ENCODE results near the gene TRHDE. TPM values are rescaled to one million over a fixed set of nuclear protein-coding genes. Genes with fewer than 3 reads are reported as not detected.
"Not testable (repeated sequence)": the region's sequence is repeated elsewhere in the genome, so short reads cannot be mapped to it uniquely, and the experiment has no call there.

Gene TRHDE
- total RNA-seq, 4 donors from 2014 or later = 0.05 to 0.81 (median 0.40) TPM

- intact Hi-C loops (cut with DNase I) = no loop called here
- no peaks in the 10 kb centered on the region for H3K4me1 ChIP-seq
- H3K27ac ChIP-seq = no peak overlapping the region
- H3K27me3 ChIP-seq = no peaks in the 10 kb centered on the region
- H3K36me3 ChIP-seq = no peaks in the 10 kb centered on the region
- no peaks in the 10 kb centered on the region for H3K9me3 ChIP-seq
- DNase-seq = no peak
- H3K4me3 ChIP-seq (replicated peaks in 1 of 3) = no peak overlapping the region
- no peak for TF ChIP-seq POLR2A (IDR thresholded peaks at IDR 0.05)
- TF ChIP-seq, protein P1, sequence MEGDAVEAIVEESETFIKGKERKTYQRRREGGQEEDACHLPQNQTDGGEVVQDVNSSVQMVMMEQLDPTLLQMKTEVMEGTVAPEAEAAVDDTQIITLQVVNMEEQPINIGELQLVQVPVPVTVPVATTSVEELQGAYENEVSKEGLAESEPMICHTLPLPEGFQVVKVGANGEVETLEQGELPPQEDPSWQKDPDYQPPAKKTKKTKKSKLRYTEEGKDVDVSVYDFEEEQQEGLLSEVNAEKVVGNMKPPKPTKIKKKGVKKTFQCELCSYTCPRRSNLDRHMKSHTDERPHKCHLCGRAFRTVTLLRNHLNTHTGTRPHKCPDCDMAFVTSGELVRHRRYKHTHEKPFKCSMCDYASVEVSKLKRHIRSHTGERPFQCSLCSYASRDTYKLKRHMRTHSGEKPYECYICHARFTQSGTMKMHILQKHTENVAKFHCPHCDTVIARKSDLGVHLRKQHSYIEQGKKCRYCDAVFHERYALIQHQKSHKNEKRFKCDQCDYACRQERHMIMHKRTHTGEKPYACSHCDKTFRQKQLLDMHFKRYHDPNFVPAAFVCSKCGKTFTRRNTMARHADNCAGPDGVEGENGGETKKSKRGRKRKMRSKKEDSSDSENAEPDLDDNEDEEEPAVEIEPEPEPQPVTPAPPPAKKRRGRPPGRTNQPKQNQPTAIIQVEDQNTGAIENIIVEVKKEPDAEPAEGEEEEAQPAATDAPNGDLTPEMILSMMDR (IDR thresholded peaks at IDR 0.05) = no peak
These were observed 408.9 kb downstream of the TRHDE start for GRCh38 chr12:72681028-72681427.

DNA sequence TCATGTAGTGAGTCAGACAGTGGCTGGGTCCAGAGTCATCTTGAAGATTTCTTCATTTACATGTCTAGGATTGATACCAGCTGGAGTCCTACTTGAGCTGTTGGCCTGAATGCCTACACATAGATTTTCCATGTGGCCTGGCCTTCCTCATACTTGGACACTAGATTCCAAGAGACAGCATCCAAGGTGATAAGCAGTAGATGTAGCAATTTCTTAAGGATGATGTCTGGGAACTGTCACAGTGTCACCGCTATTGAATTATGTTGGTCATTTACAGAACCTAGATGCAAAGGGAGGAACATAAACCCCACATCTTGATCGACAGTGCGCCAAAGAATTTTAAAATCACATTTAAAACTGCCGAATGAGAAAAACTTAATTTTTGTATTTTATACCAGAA lies 412.3 kb downstream of the TRHDE start:
- Histone ChIP-seq H3K4me1 (no peaks in the 10 kb centered on the region), H3K27ac (no peak overlapping the region), H3K9me3 (no peaks in the 10 kb centered on the region), H3K27me3 (no peaks in the 10 kb centered on the region), H3K36me3 (no peaks in the 10 kb centered on the region), H3K4me3 (replicated peaks in 1 of 3) (no peak overlapping the region)
- TF ChIP-seq, protein P1 (IDR thresholded peaks at IDR 0.05) = no peak
- no peak for TF ChIP-seq POLR2A (IDR thresholded peaks at IDR 0.05)
- WGBS, 2 donors = 93 to 94% methylated on average over 4 of the region's 4 CpGs
- intact Hi-C loops (cut with DNase I) = no loop called here
- DNase-seq = no peak

DNA sequence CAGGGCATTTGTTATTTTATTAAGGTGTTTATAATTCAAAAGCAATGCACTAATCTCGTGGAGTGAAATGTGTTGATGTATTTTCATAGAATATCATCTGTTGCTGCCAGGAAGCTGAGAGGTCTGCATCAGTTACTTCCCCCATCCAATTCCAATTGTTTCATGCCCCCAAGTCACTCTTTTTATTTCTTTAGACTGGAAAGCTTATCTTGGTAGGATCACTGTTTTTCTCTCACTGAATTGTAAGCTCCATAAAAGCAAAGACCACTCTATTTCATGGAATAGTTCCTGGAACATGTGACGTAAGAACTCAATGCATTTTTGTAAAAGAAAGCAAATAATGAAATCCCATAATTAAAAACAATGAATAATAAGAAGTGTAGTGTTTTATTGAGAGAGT lies 420.2 kb downstream of the TRHDE start:
- no peak for TF ChIP-seq POLR2A (IDR thresholded peaks at IDR 0.05)
- TF ChIP-seq, protein P1 (IDR thresholded peaks at IDR 0.05) = no peak
- intact Hi-C loops (cut with DNase I) = no loop called here
- Histone ChIP-seq H3K4me1 (no peaks in the 10 kb centered on the region), H3K9me3 (no peaks in the 10 kb centered on the region), H3K36me3 (no peaks in the 10 kb centered on the region), H3K27me3 (no peaks in the 10 kb centered on the region), H3K4me3 (replicated peaks in 1 of 3) (no peak overlapping the region), H3K27ac (no peak overlapping the region)
- WGBS, 2 donors = 60 to 64% methylated on average over 2 of the region's 2 CpGs
- DNase-seq = no peak

DNA sequence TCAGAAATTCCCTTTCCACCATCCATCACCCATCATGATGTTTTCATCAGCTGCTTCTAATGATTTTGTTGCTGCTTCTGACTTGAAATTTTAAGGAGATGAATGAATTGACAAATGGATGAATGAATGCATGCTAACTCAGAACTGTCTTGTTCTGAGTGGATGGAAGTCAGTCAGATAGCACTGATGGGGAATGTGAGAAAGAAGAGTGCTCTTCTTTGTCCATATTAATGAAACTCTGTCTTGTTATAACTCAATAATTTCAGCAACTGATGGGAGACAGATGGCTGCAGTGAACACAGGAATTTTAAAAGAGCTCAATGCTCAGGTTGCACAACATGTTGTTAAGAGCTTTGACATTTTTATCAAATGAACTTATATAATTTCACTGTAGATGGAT lies 422.0 kb downstream of the TRHDE start:
- H3K4me1 ChIP-seq = no peaks in the 10 kb centered on the region
- H3K27me3 ChIP-seq = no peaks in the 10 kb centered on the region
- no peak for DNase-seq
- H3K36me3 ChIP-seq = no peaks in the 10 kb centered on the region
- no peaks in the 10 kb centered on the region for H3K9me3 ChIP-seq
- no peak overlapping the region for H3K4me3 ChIP-seq (replicated peaks in 1 of 3)
- TF ChIP-seq, protein P1 (IDR thresholded peaks at IDR 0.05) = no peak
- TF ChIP-seq POLR2A (IDR thresholded peaks at IDR 0.05) = no peak
- no peak overlapping the region for H3K27ac ChIP-seq
- intact Hi-C loops (cut with DNase I) = no loop called here

DNA sequence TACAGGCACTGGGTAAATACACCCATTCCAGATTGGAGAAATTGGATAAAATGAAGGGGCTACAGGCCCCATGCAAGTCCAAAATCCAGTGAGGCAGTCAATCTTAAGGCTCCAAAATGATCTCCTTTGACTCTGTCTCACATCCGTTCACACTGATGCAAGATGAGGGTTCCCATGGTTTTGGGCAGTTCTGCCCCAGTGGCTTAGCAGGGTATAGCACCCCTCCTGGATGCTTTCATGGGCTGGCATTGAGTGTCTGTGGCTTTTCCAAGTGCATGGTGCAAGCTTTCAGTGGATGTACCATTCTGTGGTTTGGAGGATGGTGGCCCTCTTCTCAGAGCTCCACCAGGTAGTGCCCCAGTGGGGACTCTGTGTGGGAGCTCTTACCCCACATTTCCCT lies 427.2 kb downstream of the TRHDE start:
- DNase-seq = no peak
- H3K36me3 ChIP-seq = no peaks in the 10 kb centered on the region
- 87 to 100% methylated on average over 1 of the region's 1 CpG for WGBS, 2 donors
- TF ChIP-seq, protein P1 (IDR thresholded peaks at IDR 0.05) = no peak
- TF ChIP-seq POLR2A (IDR thresholded peaks at IDR 0.05) = no peak
- no peaks in the 10 kb centered on the region for H3K4me1 ChIP-seq
- intact Hi-C loops (cut with DNase I) = no loop called here
- H3K9me3 ChIP-seq = no peaks in the 10 kb centered on the region
- H3K27ac ChIP-seq = no peak overlapping the region
- no peaks in the 10 kb centered on the region for H3K27me3 ChIP-seq
- no peak overlapping the region for H3K4me3 ChIP-seq (replicated peaks in 1 of 3)

- H3K27ac ChIP-seq; DNase-seq; H3K27me3 ChIP-seq; H3K36me3 ChIP-seq; intact Hi-C loops (cut with DNase I); H3K4me3 ChIP-seq (replicated peaks in 1 of 3); H3K9me3 ChIP-seq; H3K4me1 ChIP-seq: not testable (repeated sequence)
- 93 to 94% methylated on average over 11 of the region's 11 CpGs for WGBS, 2 donors
These were observed 439.9 kb downstream of the TRHDE start for GRCh38 chr12:72712025-72712424.
